ENCODE measurements around the gene CDKN1C.

- TF ChIP-seq CTCF (IDR thresholded peaks at IDR 0.05; ENCODE audit: low read depth, low read length, missing input control) (no peak), RAD21 (IDR thresholded peaks at IDR 0.05) (no peak), TAF1 (conservative IDR thresholded peaks at IDR 0.05) (no peak), YY1 (IDR thresholded peaks at IDR 0.05) (no peak), MAX (IDR thresholded peaks at IDR 0.05) (no peak), JUND (IDR thresholded peaks at IDR 0.05) (no peak), GABPA (IDR thresholded peaks at IDR 0.05 in 1 of 2, conservative IDR thresholded peaks at IDR 0.05 in 1 of 2) (no peak), EGR1 (IDR thresholded peaks at IDR 0.05; ENCODE audit: low read depth in 2 of 2) (no peak), ZBTB33 (IDR thresholded peaks at IDR 0.05) (no peak), HNF4A (conservative IDR thresholded peaks at IDR 0.05) (no peak), SP1 (IDR thresholded peaks at IDR 0.05) (no peak)
- TF ChIP-seq, protein P1, sequence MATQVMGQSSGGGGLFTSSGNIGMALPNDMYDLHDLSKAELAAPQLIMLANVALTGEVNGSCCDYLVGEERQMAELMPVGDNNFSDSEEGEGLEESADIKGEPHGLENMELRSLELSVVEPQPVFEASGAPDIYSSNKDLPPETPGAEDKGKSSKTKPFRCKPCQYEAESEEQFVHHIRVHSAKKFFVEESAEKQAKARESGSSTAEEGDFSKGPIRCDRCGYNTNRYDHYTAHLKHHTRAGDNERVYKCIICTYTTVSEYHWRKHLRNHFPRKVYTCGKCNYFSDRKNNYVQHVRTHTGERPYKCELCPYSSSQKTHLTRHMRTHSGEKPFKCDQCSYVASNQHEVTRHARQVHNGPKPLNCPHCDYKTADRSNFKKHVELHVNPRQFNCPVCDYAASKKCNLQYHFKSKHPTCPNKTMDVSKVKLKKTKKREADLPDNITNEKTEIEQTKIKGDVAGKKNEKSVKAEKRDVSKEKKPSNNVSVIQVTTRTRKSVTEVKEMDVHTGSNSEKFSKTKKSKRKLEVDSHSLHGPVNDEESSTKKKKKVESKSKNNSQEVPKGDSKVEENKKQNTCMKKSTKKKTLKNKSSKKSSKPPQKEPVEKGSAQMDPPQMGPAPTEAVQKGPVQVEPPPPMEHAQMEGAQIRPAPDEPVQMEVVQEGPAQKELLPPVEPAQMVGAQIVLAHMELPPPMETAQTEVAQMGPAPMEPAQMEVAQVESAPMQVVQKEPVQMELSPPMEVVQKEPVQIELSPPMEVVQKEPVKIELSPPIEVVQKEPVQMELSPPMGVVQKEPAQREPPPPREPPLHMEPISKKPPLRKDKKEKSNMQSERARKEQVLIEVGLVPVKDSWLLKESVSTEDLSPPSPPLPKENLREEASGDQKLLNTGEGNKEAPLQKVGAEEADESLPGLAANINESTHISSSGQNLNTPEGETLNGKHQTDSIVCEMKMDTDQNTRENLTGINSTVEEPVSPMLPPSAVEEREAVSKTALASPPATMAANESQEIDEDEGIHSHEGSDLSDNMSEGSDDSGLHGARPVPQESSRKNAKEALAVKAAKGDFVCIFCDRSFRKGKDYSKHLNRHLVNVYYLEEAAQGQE (IDR thresholded peaks at IDR 0.05), result no peak
- TF ChIP-seq, protein P2, sequence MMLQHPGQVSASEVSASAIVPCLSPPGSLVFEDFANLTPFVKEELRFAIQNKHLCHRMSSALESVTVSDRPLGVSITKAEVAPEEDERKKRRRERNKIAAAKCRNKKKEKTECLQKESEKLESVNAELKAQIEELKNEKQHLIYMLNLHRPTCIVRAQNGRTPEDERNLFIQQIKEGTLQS (IDR thresholded peaks at IDR 0.05), result no peak
Observed at GRCh38 chr11:2847561-2847960, 38.0 kb downstream of the CDKN1C start.

All from liver (tissue), 3 donors.